PFSK-1 (cell line): Measurements from ENCODE around the gene RRAD.

ENCODE experiments used
- FOXP2 ChIP-seq: optimal IDR thresholded peaks from 2 replicates; pipeline ENCODE3; 2011; ENCODE audit warnings: borderline replicate concordance, control low read depth, inconsistent platforms; ENCODE audit not compliant: insufficient read depth; ENCODE audit errors: extremely low read length, extremely low read depth
- POLR2AphosphoS5 ChIP-seq: IDR thresholded peaks from 2 replicates; pipeline ENCODE4 v1.6.1; 2012; ENCODE audit warnings: low read depth, mild to moderate bottlenecking, control low read depth, low read length, moderate library complexity
- REST ChIP-seq, 2 experiments: IDR thresholded peaks; 2 replicates each; pipeline versions ENCODE4 v1.6.1 to v1.8.0; 2011 to 2012; ENCODE audit warnings: low read depth in 2 of 2, low read length in 2 of 2, control low read depth in 1 of 2, inconsistent platforms in 1 of 2, mild to moderate bottlenecking in 1 of 2, moderate library complexity in 1 of 2; ENCODE audit not compliant: insufficient read depth in 1 of 2
- SIN3A ChIP-seq: IDR thresholded peaks from 2 replicates; pipeline ENCODE4 v1.6.1; 2012; ENCODE audit warnings: mild to moderate bottlenecking, low read length, moderate library complexity, borderline replicate concordance; ENCODE audit not compliant: insufficient read depth
- TAF1 ChIP-seq: IDR thresholded peaks from 2 replicates; pipeline ENCODE4 v1.6.1; 2012; ENCODE audit warnings: low read length, control low read depth, borderline replicate concordance; ENCODE audit not compliant: insufficient read depth

The RRAD gene

GRCh38 chr16:66919569-66920298 is 5.6 kb downstream of the RRAD start:
- TF ChIP-seq SIN3A (no peak), TAF1 (no peak), FOXP2 (no peak), REST (IDR thresholded peaks at IDR 0.05; ENCODE audit: insufficient read depth in 1 of 2, low read depth in 2 of 2, low read length in 2 of 2) (no peak), POLR2AphosphoS5 (no peak)

- no peak for TF ChIP-seq FOXP2
- TF ChIP-seq SIN3A: no peak
- no peak for TF ChIP-seq POLR2AphosphoS5
- no peak for TF ChIP-seq REST (IDR thresholded peaks at IDR 0.05; ENCODE audit: insufficient read depth in 1 of 2, low read depth in 2 of 2, low read length in 2 of 2)
- TF ChIP-seq TAF1: no peak
Observed at GRCh38 chr16:66918803-66919568, 6.3 kb downstream of the RRAD start, which contains the start of gene CDH16. Gene CDH16 (minus strand): TSS chr16:66918885. CDS start chr16:66918065, 820 bp downstream.

GRCh38 chr16:66918355-66918754 is 7.0 kb downstream of the RRAD start:
- no peak for TF ChIP-seq FOXP2
- no peak for TF ChIP-seq REST (IDR thresholded peaks at IDR 0.05; ENCODE audit: insufficient read depth in 1 of 2, low read depth in 2 of 2, low read length in 2 of 2)
- TF ChIP-seq TAF1: no peak

- no peak for TF ChIP-seq FOXP2
- no peak for TF ChIP-seq TAF1
- no peak for TF ChIP-seq SIN3A
Observed at GRCh38 chr16:66917741-66918140, 7.6 kb downstream of the RRAD start.

GRCh38 chr16:66916518-66916917 is 8.8 kb downstream of the RRAD start:
- TF ChIP-seq SIN3A (no peak), REST (IDR thresholded peaks at IDR 0.05; ENCODE audit: insufficient read depth in 1 of 2, low read depth in 2 of 2, low read length in 2 of 2) (no peak), POLR2AphosphoS5 (no peak), TAF1 (no peak), FOXP2 (no peak)
